OCI-LY7 (cell line): Measurements from ENCODE around the gene PSAPL1.

Experiments used
- EZH2phosphoT487 ChIP-seq: fragments of 200-600 bp; sonication (generic); IDR thresholded peaks from 2 replicates; pipeline ENCODE4 v1.6.1; 2018; ENCODE audit warnings: low read depth, borderline replicate concordance, mild to moderate bottlenecking, mixed run types, antibody characterized with exemption, low read length, moderate library complexity, mixed read lengths
- TF ChIP-seq, protein P1 (sequence below): fragments of 200-600 bp; sonication (generic); conservative IDR thresholded peaks from 2 replicates; pipeline ENCODE4 v1.5.1; 2014; ENCODE audit warnings: mild to moderate bottlenecking, antibody characterized with exemption, low read length, moderate library complexity, mixed read lengths

DNA sequence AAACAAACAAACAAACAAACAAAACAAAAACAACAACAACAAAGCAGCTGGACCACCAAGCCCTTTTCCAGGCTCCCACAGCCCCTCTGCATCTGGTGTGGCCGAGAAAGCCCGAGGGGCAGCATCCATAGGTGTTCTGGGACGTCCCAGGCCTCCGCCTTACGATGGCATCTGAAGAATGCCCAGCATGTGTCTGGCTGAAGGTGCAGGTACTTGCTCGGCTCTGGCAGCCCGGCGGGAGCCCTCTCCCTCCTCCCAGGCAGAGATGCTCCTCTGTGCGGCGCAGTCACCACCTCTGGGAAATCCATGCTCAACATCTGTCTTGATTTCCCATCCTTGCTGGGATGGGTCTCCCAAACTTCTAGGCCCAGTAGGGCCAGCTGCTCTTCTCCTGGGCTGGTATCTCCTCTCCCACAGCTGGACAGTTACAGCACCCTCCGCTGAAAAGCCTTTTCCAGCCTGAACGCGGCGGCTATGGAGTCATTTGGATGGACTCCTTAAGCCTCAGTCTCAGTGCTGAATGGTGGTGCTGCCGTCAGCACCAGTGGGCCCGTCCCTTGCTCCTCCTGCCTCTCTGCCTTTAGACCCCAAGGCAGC lies 4.3 kb downstream of the PSAPL1 start:
- TF ChIP-seq, protein P1, sequence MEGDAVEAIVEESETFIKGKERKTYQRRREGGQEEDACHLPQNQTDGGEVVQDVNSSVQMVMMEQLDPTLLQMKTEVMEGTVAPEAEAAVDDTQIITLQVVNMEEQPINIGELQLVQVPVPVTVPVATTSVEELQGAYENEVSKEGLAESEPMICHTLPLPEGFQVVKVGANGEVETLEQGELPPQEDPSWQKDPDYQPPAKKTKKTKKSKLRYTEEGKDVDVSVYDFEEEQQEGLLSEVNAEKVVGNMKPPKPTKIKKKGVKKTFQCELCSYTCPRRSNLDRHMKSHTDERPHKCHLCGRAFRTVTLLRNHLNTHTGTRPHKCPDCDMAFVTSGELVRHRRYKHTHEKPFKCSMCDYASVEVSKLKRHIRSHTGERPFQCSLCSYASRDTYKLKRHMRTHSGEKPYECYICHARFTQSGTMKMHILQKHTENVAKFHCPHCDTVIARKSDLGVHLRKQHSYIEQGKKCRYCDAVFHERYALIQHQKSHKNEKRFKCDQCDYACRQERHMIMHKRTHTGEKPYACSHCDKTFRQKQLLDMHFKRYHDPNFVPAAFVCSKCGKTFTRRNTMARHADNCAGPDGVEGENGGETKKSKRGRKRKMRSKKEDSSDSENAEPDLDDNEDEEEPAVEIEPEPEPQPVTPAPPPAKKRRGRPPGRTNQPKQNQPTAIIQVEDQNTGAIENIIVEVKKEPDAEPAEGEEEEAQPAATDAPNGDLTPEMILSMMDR = no peak
- no peak for TF ChIP-seq EZH2phosphoT487
